ENCODE results near the gene ZNF146. TPM values are rescaled to one million over a fixed set of nuclear protein-coding genes. Genes with fewer than 3 reads are reported as not detected.
A peak's percentile ranks its signal among the peaks of the same experiment; 100 is the strongest.
"Not testable (repeated sequence)": the region's sequence is repeated elsewhere in the genome, so short reads cannot be mapped to it uniquely, and the experiment has no call there.

The ZNF146 gene
- total RNA-seq, 1 experiment from 2014 or later = 125 TPM

GRCh38 chr19:36209372-36209771, 5.5 kb upstream of the ZNF146 start:
- no peak overlapping the region for H3K27ac ChIP-seq
- H3K27me3 ChIP-seq (replicated peaks) = no peaks in the 10 kb centered on the region
- H3K36me3 ChIP-seq = no peaks in the 10 kb centered on the region
- no peaks in the 10 kb centered on the region for H3K9me3 ChIP-seq (replicated peaks)
- peaks cover 6% of the 10 kb centered on the region; the same call in 1 of the 2 replicates for H3K4me1 ChIP-seq (replicated peaks)
- H3K4me3 ChIP-seq = no peak overlapping the region
- DNase-seq (ENCODE audit: low read depth in 1 of 2, low spot score in 2 of 2) = no peak

DNA sequence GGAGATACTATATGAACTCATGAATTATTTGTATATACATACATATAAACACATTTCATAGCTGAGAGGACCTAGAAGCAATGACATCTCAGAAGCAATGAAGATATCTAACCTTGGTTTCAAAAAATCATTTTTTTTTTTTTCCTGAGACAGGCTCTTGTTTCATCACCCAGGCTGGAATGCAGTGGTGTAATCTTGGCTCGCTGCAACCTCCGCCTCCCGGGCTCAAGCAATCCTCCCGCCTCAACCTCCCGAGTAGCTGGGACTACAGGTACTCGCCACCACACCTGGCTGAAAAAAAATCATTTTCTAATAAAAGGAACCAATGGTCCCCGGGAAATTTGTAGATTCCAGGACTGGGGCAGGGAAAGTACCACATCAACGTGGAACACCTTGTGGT, 4.4 kb upstream of the ZNF146 start:
- peaks cover 6% of the 10 kb centered on the region; the same call in 1 of the 2 replicates for H3K4me1 ChIP-seq (replicated peaks)
- H3K36me3 ChIP-seq = peaks cover 4% of the 10 kb centered on the region; the same call in 1 of the 2 replicates
- no peak overlapping the region for H3K27ac ChIP-seq
- H3K4me3 ChIP-seq = no peak overlapping the region
- no peaks in the 10 kb centered on the region for H3K9me3 ChIP-seq (replicated peaks)
- H3K27me3 ChIP-seq (replicated peaks) = no peaks in the 10 kb centered on the region
- DNase-seq (ENCODE audit: low read depth in 1 of 2, low spot score in 2 of 2) = no peak

- H3K4me1 ChIP-seq (replicated peaks) = peaks cover 9% of the 10 kb centered on the region
- H3K27ac ChIP-seq = no peak overlapping the region
- no peaks in the 10 kb centered on the region for H3K27me3 ChIP-seq (replicated peaks)
- no peaks in the 10 kb centered on the region for H3K9me3 ChIP-seq (replicated peaks)
- no peak for DNase-seq (ENCODE audit: low read depth in 1 of 2, low spot score in 2 of 2)
- H3K4me3 ChIP-seq = no peak overlapping the region
- H3K36me3 ChIP-seq = peaks cover 8% of the 10 kb centered on the region; the same call in 1 of the 2 replicates
Observed at GRCh38 chr19:36212895-36213294, 2.0 kb upstream of the ZNF146 start.

- H3K36me3 ChIP-seq = peaks cover 23% of the 10 kb centered on the region
- DNase-seq (ENCODE audit: low read depth in 1 of 2, low spot score in 2 of 2) = peak in 1 of 2 experiments; percentile 44
Observed at GRCh38 chr19:36215276-36216123, 594 bp downstream of the ZNF146 start.

DNA sequence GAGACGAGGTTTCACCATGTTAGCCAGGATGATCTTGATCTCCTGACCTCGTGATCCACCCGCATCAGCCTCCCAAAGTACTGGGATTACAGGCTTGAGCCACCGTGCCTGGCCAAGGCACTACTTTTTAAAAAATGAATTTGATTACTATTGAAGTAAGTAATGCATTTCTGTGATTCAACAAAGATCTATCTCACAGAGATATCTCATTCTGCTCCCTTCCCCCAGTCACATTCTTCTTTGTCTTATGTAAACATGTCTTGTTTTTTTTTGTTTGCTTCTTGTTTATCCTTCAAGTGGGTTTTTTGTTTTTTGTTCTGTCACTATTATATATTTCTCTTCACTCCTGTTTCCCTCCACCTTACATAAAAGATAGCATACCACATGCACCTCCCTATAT, 6.6 kb downstream of the ZNF146 start:
- H3K4me3 ChIP-seq = no peak overlapping the region
- DNase-seq (ENCODE audit: low read depth in 1 of 2, low spot score in 2 of 2) = no peak
- peaks cover 28% of the 10 kb centered on the region for H3K4me1 ChIP-seq (replicated peaks)
- H3K36me3 ChIP-seq = peaks cover 55% of the 10 kb centered on the region
- H3K9me3 ChIP-seq (replicated peaks) = no peaks in the 10 kb centered on the region
- H3K27me3 ChIP-seq (replicated peaks) = no peaks in the 10 kb centered on the region
- no peak overlapping the region for H3K27ac ChIP-seq

More at GRCh38 chr19:36215276-36216123, 594 bp downstream of the ZNF146 start:
- H3K4me3 ChIP-seq = peak overlapping the region; percentile 58
- H3K27ac ChIP-seq = peak overlapping the region; percentile 84
- no peaks in the 10 kb centered on the region for H3K27me3 ChIP-seq (replicated peaks)
- peaks cover 9% of the 10 kb centered on the region for H3K4me1 ChIP-seq (replicated peaks)
- no peaks in the 10 kb centered on the region for H3K9me3 ChIP-seq (replicated peaks)

DNA sequence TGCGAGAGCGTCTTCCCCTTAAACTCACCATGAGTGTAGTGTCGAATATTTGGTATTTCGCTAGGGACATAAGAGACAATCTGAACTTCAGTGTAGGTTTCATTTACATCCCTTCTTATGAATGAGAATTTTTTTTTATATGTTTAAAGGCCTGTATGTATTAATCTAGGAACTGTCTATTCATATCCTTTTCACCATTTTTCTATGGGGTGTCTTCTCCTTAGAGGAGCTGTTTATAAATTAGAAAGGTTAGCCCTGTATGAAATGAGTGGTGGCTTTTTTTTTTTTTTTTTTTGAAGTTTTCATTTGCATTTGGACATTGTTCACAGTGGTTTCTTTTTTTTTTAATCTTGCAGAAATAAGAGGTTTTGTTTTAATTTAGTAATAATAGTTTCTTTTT, 7.6 kb downstream of the ZNF146 start:
- Histone ChIP-seq H3K36me3 (peaks cover 62% of the 10 kb centered on the region), H3K9me3 (replicated peaks) (no peaks in the 10 kb centered on the region), H3K27me3 (replicated peaks) (no peaks in the 10 kb centered on the region), H3K27ac (no peak overlapping the region), H3K4me3 (no peak overlapping the region), H3K4me1 (replicated peaks) (peaks cover 28% of the 10 kb centered on the region)
- DNase-seq (ENCODE audit: low read depth in 1 of 2, low spot score in 2 of 2) = no peak

GRCh38 chr19:36225219-36225892, 10.4 kb downstream of the ZNF146 start:
- Histone ChIP-seq H3K9me3 (replicated peaks) (peaks cover 4% of the 10 kb centered on the region), H3K4me3 (no peak overlapping the region), H3K4me1 (replicated peaks) (peaks cover 28% of the 10 kb centered on the region), H3K27me3 (replicated peaks) (no peaks in the 10 kb centered on the region), H3K27ac (peak overlapping the region; percentile 49), H3K36me3 (peaks cover 77% of the 10 kb centered on the region)
- DNase-seq (ENCODE audit: low read depth in 1 of 2, low spot score in 2 of 2) = peak in 1 of 2 experiments; percentile 75

- H3K36me3 ChIP-seq = peaks cover 97% of the 10 kb centered on the region
- H3K4me3 ChIP-seq; DNase-seq (ENCODE audit: low read depth in 1 of 2, low spot score in 2 of 2): not testable (repeated sequence)
Observed at GRCh38 chr19:36233626-36234025, 18.7 kb downstream of the ZNF146 start.

GRCh38 chr19:36236304-36236945, 21.5 kb downstream of the ZNF146 start:
- Histone ChIP-seq H3K36me3 (peaks cover 78% of the 10 kb centered on the region), H3K9me3 (replicated peaks) (peaks cover 18% of the 10 kb centered on the region), H3K27ac (no peak overlapping the region), H3K27me3 (replicated peaks) (no peaks in the 10 kb centered on the region), H3K4me3 (no peak overlapping the region), H3K4me1 (replicated peaks) (no peaks in the 10 kb centered on the region)
- no peak for DNase-seq (ENCODE audit: low read depth in 1 of 2, low spot score in 2 of 2)

More at GRCh38 chr19:36233626-36234025, 18.7 kb downstream of the ZNF146 start:
- H3K27ac ChIP-seq; H3K27me3 ChIP-seq (replicated peaks); H3K4me1 ChIP-seq (replicated peaks): not testable (repeated sequence)
- H3K9me3 ChIP-seq (replicated peaks) = peaks cover 23% of the 10 kb centered on the region

DNA sequence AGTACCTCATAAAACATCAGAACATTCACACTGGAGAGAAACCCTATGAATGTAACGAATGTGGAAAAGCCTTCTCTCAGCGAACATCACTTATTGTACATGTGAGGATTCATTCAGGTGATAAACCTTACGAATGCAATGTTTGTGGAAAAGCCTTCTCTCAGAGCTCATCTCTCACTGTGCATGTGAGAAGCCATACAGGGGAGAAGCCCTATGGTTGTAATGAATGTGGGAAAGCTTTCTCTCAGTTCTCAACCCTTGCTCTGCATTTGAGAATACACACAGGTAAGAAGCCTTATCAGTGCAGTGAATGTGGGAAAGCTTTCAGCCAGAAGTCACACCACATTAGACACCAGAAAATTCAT, 22.0 kb downstream of the ZNF146 start:
- H3K9me3 ChIP-seq (replicated peaks) = peaks cover 18% of the 10 kb centered on the region
- no peak overlapping the region for H3K27ac ChIP-seq
- no peaks in the 10 kb centered on the region for H3K27me3 ChIP-seq (replicated peaks)
- H3K4me1 ChIP-seq (replicated peaks) = no peaks in the 10 kb centered on the region
- peaks cover 73% of the 10 kb centered on the region for H3K36me3 ChIP-seq
- no peak overlapping the region for H3K4me3 ChIP-seq
- no peak for DNase-seq (ENCODE audit: low read depth in 1 of 2, low spot score in 2 of 2)

- Histone ChIP-seq H3K4me3 (no peak overlapping the region), H3K27ac (no peak overlapping the region)
Observed at GRCh38 chr19:36244066-36244465, 29.2 kb downstream of the ZNF146 start.

DNA sequence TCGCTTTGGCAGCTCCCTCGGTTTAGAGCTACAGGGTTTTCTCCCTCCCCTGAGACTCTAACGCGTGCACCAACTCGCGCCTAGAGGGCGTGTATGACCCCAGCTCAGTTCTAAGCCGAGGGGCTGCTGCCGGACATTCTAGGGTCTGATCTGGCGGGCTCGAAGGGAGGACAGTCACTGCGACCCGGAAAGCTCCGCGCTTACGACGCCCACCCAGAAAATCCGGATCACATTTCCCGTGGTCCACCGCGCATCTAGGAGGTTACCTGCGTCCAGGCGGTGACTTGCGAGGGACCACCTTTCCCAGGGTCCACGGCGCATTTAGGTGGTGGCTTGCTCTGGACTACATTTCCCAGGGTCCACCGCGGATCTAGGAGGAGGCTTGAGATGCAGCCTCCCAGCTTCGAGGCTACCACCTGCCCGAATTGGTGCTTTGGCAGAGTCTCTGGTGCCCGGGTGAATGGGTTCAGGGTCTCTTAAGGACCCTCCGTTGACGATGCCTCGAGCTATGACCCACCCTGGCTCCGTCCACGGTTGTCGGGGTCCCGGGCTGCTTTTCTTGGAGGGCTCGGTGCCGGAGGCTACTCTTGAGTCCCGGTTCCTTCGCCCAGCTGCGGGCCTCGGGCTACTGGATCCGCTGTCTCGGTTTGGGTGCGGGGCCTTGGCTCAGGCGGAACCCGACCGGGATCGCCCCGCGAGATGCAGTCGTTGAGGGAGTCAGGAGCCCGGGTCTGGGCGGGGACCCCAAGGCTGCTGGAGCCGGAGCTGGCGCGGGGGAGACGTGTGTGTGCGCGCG, 30.5 kb downstream of the ZNF146 start:
- DNase-seq (ENCODE audit: low read depth in 1 of 2, low spot score in 2 of 2) = no peak
- Histone ChIP-seq H3K9me3 (replicated peaks) (peaks cover 14% of the 10 kb centered on the region; the same call in 1 of the 2 replicates), H3K36me3 (no peaks in the 10 kb centered on the region), H3K27me3 (replicated peaks) (no peaks in the 10 kb centered on the region), H3K4me3 (no peak overlapping the region), H3K27ac (no peak overlapping the region), H3K4me1 (replicated peaks) (no peaks in the 10 kb centered on the region)

More at GRCh38 chr19:36244066-36244465, 29.2 kb downstream of the ZNF146 start:
- no peaks in the 10 kb centered on the region for H3K27me3 ChIP-seq (replicated peaks)
- H3K36me3 ChIP-seq = peaks cover 4% of the 10 kb centered on the region
- no peak for DNase-seq (ENCODE audit: low read depth in 1 of 2, low spot score in 2 of 2)
- H3K4me1 ChIP-seq (replicated peaks) = no peaks in the 10 kb centered on the region
- H3K9me3 ChIP-seq (replicated peaks) = peaks cover 14% of the 10 kb centered on the region; the same call in 1 of the 2 replicates

DNA sequence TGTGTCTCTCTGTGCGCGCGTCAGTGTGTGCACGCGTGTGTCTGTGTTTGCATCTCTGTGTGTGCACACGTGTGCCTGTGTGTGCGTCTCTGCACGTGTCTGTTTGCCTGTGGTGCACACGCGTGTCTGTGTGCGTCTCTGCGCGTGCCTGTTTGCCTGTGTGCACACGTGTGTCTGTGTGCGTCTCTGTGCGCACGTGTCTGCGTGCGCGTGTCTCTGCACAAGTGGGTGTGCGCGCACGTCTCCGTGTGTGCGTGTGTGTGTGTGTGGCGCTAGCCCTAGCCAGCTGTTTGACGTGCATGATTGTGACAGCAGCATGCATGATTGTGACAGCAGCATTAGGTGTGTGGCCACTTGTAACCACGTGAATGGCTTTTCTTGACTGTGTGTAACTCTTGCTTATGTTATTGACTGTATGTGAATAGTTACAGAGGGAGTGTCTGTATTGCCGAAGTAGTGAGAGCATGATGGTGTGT, 31.1 kb downstream of the ZNF146 start:
- no peaks in the 10 kb centered on the region for H3K36me3 ChIP-seq
- H3K4me1 ChIP-seq (replicated peaks) = no peaks in the 10 kb centered on the region
- DNase-seq (ENCODE audit: low read depth in 1 of 2, low spot score in 2 of 2) = no peak
- no peaks in the 10 kb centered on the region for H3K27me3 ChIP-seq (replicated peaks)
- peaks cover 14% of the 10 kb centered on the region; the same call in 1 of the 2 replicates for H3K9me3 ChIP-seq (replicated peaks)
- H3K27ac ChIP-seq = no peak overlapping the region
- H3K4me3 ChIP-seq = no peak overlapping the region

Measured in SJSA1 (cell line).